Smooth muscle cell (in vitro differentiated cells): Measurements from ENCODE around the gene CRY1. TPM values are rescaled to one million over a fixed set of nuclear protein-coding genes. Genes with fewer than 3 reads are reported as not detected.

Experiments
- DNase-seq: peaks from one replicate; lab custom pipeline; 2025; ENCODE audit not compliant: unreplicated experiment; lab: John Stamatoyannopoulos, UW
- H2AFZ ChIP-seq: fragments of 200-600 bp; sonication (generic); 2 replicates; pipeline ENCODE4 v1.6.0; 2016; ENCODE audit warnings: antibody characterized with exemption, low read depth, mild to moderate bottlenecking
- H3F3A ChIP-seq: fragments of 200-600 bp; sonication (generic); 2 replicates; pipeline ENCODE4 v1.6.0; 2017; ENCODE audit warnings: antibody characterized with exemption, low read depth
- H3K27ac ChIP-seq: fragments of 200-600 bp; sonication (generic); 2 replicates; pipeline ENCODE4 v1.5.1; 2016; ENCODE audit warnings: low read depth, mild to moderate bottlenecking
- H3K27me3 ChIP-seq: fragments of 200-600 bp; sonication (generic); 2 replicates; pipeline ENCODE4 v1.6.1; 2016; ENCODE audit warnings: low read depth, mild to moderate bottlenecking
- H3K36me3 ChIP-seq: fragments of 200-600 bp; sonication (generic); 2 replicates; pipeline ENCODE4 v1.5.1; 2016; ENCODE audit warnings: low read depth
- H3K4me1 ChIP-seq: fragments of 200-600 bp; sonication (generic); 2 replicates; pipeline ENCODE4 v1.5.1; 2016; ENCODE audit warnings: low read depth
- H3K4me2 ChIP-seq: fragments of 200-600 bp; sonication (generic); 2 replicates; pipeline ENCODE4 v1.6.0; 2016; ENCODE audit warnings: mild to moderate bottlenecking
- H3K4me3 ChIP-seq: fragments of 200-600 bp; sonication (generic); 2 replicates; pipeline ENCODE4 v1.5.1; 2016; ENCODE audit warnings: mild to moderate bottlenecking
- H3K79me2 ChIP-seq: fragments of 200-600 bp; sonication (generic); 2 replicates; pipeline ENCODE4 v1.6.0; 2016; ENCODE audit warnings: low read depth, mild to moderate bottlenecking
- H3K9ac ChIP-seq: fragments of 200-600 bp; sonication (generic); 2 replicates; pipeline ENCODE4 v1.6.0; 2016; ENCODE audit warnings: low read depth
- H3K9me3 ChIP-seq: fragments of 200-600 bp; sonication (generic); replicated peaks from 2 replicates; pipeline ENCODE4 v1.5.1; 2016; ENCODE audit warnings: low read depth
- H4K20me1 ChIP-seq: fragments of 200-600 bp; sonication (generic); 2 replicates; pipeline ENCODE4 v1.6.0; 2016; ENCODE audit warnings: low read depth
- CTCF ChIP-seq: fragments of 200-600 bp; sonication (generic); IDR thresholded peaks from 2 replicates; pipeline ENCODE4 v1.5.1; 2017; ENCODE audit warnings: borderline replicate concordance, mild to moderate bottlenecking, antibody characterized with exemption; ENCODE audit not compliant: insufficient read depth, poor library complexity, severe bottlenecking
- WGBS: methylation state at CpG from one replicate; pipeline ENCODE4 v1.1.7; 2016; ENCODE audit warnings: low lambda C conversion rate; 5-methylcytosine and 5-hydroxymethylcytosine counted together
- polyA plus RNA-seq: library from polyadenylated mRNA; unstranded; fragments of >200 nt; fragmentation: Nextera tagmentation; extraction: Ambion mirVana; gene quantifications from 2 replicates; pipeline ENCODE4 v1.2.1, GENCODE V29; 2016
- total RNA-seq: library from RNA; depleted of rRNA; stranded (reverse); fragments of >200 nt; gene quantifications from 2 replicates; pipeline ENCODE4 v1.2.3, GENCODE V29; 2014

The CRY1 gene
- total and polyA plus RNA-seq, 2 experiments from 2014 or later = 19.9 to 28.2 TPM

- 87% methylated on average over 2 of the region's 2 CpGs for WGBS
- no peak for TF ChIP-seq CTCF
- Histone ChIP-seq H3K27me3 (no peaks in the 10 kb centered on the region), H3K4me1 (peaks cover 23% of the 10 kb centered on the region), H3K27ac (peak overlapping the region; percentile 28), H3K79me2 (peaks cover 28% of the 10 kb centered on the region), H3K36me3 (no peaks in the 10 kb centered on the region), H3F3A (peaks cover 9% of the 10 kb centered on the region), H3K4me2 (no peak overlapping the region), H3K9me3 (no peaks in the 10 kb centered on the region), H3K4me3 (no peak overlapping the region), H2AFZ (no peak overlapping the region), H4K20me1 (no peaks in the 10 kb centered on the region), H3K9ac (no peak overlapping the region)
- DNase-seq = no peak
These were observed 62.3 kb downstream of the CRY1 start for GRCh38 chr12:107031061-107031460.

GRCh38 chr12:107029081-107029480, 64.3 kb downstream of the CRY1 start:
- Histone ChIP-seq H3K79me2 (peaks cover 37% of the 10 kb centered on the region), H3K4me3 (no peak overlapping the region)

GRCh38 chr12:107027636-107028053, 65.7 kb downstream of the CRY1 start:
- H3K79me2 ChIP-seq = peaks cover 40% of the 10 kb centered on the region

More at GRCh38 chr12:107029081-107029480, 64.3 kb downstream of the CRY1 start:
- DNase-seq = no peak
- H3K9me3 ChIP-seq = no peaks in the 10 kb centered on the region
- H3K36me3 ChIP-seq = no peaks in the 10 kb centered on the region
- peak overlapping the region; percentile 83 for H3K4me2 ChIP-seq
- peaks cover 9% of the 10 kb centered on the region for H3F3A ChIP-seq
- H3K27ac ChIP-seq = peak overlapping the region; percentile 99
- no peak for TF ChIP-seq CTCF
- peak overlapping the region; percentile 97 for H3K9ac ChIP-seq
- peaks cover 23% of the 10 kb centered on the region for H3K4me1 ChIP-seq
- H3K27me3 ChIP-seq = no peaks in the 10 kb centered on the region
- WGBS = 86% methylated on average over 7 of the region's 7 CpGs
- no peaks in the 10 kb centered on the region for H4K20me1 ChIP-seq
- H2AFZ ChIP-seq = no peak overlapping the region

More at GRCh38 chr12:107027636-107028053, 65.7 kb downstream of the CRY1 start:
- no peak overlapping the region for H2AFZ ChIP-seq
- no peak for TF ChIP-seq CTCF
- 0% methylated on average over 2 of the region's 2 CpGs for WGBS
- H3K4me2 ChIP-seq = peak overlapping the region; percentile 83
- no peaks in the 10 kb centered on the region for H3K36me3 ChIP-seq
- DNase-seq = no peak
- H3K9me3 ChIP-seq = no peaks in the 10 kb centered on the region
- no peaks in the 10 kb centered on the region for H3K27me3 ChIP-seq
- H3F3A ChIP-seq = peaks cover 9% of the 10 kb centered on the region
- H3K4me3 ChIP-seq = peak overlapping the region; percentile 26
- peaks cover 23% of the 10 kb centered on the region for H3K4me1 ChIP-seq
- no peaks in the 10 kb centered on the region for H4K20me1 ChIP-seq
- H3K27ac ChIP-seq = peak overlapping the region; percentile 99
- H3K9ac ChIP-seq = peak overlapping the region; percentile 97
